ENCODE results near the gene CREBZF.

Gene CREBZF

GRCh38 chr11:85709941-85710702, 45.2 kb upstream of the CREBZF start:
- Histone ChIP-seq H3K9me2 (ENCODE audit: low read depth, low read length) (no peaks in the 10 kb centered on the region), H3K79me2 (ENCODE audit: insufficient read depth, low read length) (no peaks in the 10 kb centered on the region), H3K36me3 (ENCODE audit: insufficient read depth, low read length) (no peaks in the 10 kb centered on the region), H3F3A (ENCODE audit: insufficient read depth, low read length) (no peaks in the 10 kb centered on the region), H4K20me1 (ENCODE audit: insufficient read depth, low read length) (no peaks in the 10 kb centered on the region), H2AFZ (ENCODE audit: low read length) (no peak overlapping the region), H3K27me3 (ENCODE audit: insufficient read depth, low read length) (no peaks in the 10 kb centered on the region), H3K27ac (ENCODE audit: low read depth, low read length, poor library complexity, severe bottlenecking) (no peak overlapping the region), H3K4me1 (ENCODE audit: insufficient read depth, low read length, severe bottlenecking) (no peaks in the 10 kb centered on the region), H3K9ac (ENCODE audit: low read length) (no peak overlapping the region), H3K9me3 (ENCODE audit: low read length) (no peaks in the 10 kb centered on the region), H3K4me3 (ENCODE audit: low read depth, low read length, poor library complexity, severe bottlenecking) (no peak overlapping the region), H3K4me2 (ENCODE audit: low read length) (no peak overlapping the region)
- no peak for TF ChIP-seq CTCF (IDR thresholded peaks at IDR 0.05; ENCODE audit: low read length)
- no peak for TF ChIP-seq EZH2 (IDR thresholded peaks at IDR 0.05; ENCODE audit: borderline replicate concordance, low read length)

GRCh38 chr11:85705800-85706199, 40.9 kb upstream of the CREBZF start:
- Histone ChIP-seq H3K9me2 (ENCODE audit: low read depth, low read length) (no peaks in the 10 kb centered on the region), H2AFZ (ENCODE audit: low read length) (no peak overlapping the region), H3F3A (ENCODE audit: insufficient read depth, low read length) (no peaks in the 10 kb centered on the region), H3K9me3 (ENCODE audit: low read length) (no peaks in the 10 kb centered on the region), H3K27me3 (ENCODE audit: insufficient read depth, low read length) (no peaks in the 10 kb centered on the region), H3K4me2 (ENCODE audit: low read length) (no peak overlapping the region), H3K4me3 (ENCODE audit: low read depth, low read length, poor library complexity, severe bottlenecking) (no peak overlapping the region), H3K27ac (ENCODE audit: low read depth, low read length, poor library complexity, severe bottlenecking) (no peak overlapping the region), H3K4me1 (ENCODE audit: insufficient read depth, low read length, severe bottlenecking) (no peaks in the 10 kb centered on the region), H3K79me2 (ENCODE audit: insufficient read depth, low read length) (no peaks in the 10 kb centered on the region), H3K9ac (ENCODE audit: low read length) (no peak overlapping the region), H3K36me3 (ENCODE audit: insufficient read depth, low read length) (no peaks in the 10 kb centered on the region), H4K20me1 (ENCODE audit: insufficient read depth, low read length) (no peaks in the 10 kb centered on the region)
- TF ChIP-seq CTCF (IDR thresholded peaks at IDR 0.05; ENCODE audit: low read length) (no peak), EZH2 (IDR thresholded peaks at IDR 0.05; ENCODE audit: borderline replicate concordance, low read length) (no peak)

- Histone ChIP-seq H3K4me1 (ENCODE audit: insufficient read depth, low read length, severe bottlenecking) (no peaks in the 10 kb centered on the region), H3K79me2 (ENCODE audit: insufficient read depth, low read length) (no peaks in the 10 kb centered on the region), H4K20me1 (ENCODE audit: insufficient read depth, low read length) (no peaks in the 10 kb centered on the region), H3K9ac (ENCODE audit: low read length) (no peak overlapping the region), H3F3A (ENCODE audit: insufficient read depth, low read length) (no peaks in the 10 kb centered on the region), H3K4me2 (ENCODE audit: low read length) (no peak overlapping the region), H3K27ac (ENCODE audit: low read depth, low read length, poor library complexity, severe bottlenecking) (no peak overlapping the region), H3K36me3 (ENCODE audit: insufficient read depth, low read length) (no peaks in the 10 kb centered on the region), H3K27me3 (ENCODE audit: insufficient read depth, low read length) (no peaks in the 10 kb centered on the region), H3K9me3 (ENCODE audit: low read length) (no peaks in the 10 kb centered on the region), H3K9me2 (ENCODE audit: low read depth, low read length) (no peaks in the 10 kb centered on the region), H2AFZ (ENCODE audit: low read length) (no peak overlapping the region), H3K4me3 (ENCODE audit: low read depth, low read length, poor library complexity, severe bottlenecking) (no peak overlapping the region)
- TF ChIP-seq EZH2 (IDR thresholded peaks at IDR 0.05; ENCODE audit: borderline replicate concordance, low read length), result no peak
- no peak for TF ChIP-seq CTCF (IDR thresholded peaks at IDR 0.05; ENCODE audit: low read length)
Observed at GRCh38 chr11:85704967-85705366, 40.0 kb upstream of the CREBZF start.
